GM19240 (cell line): ENCODE data around the gene ARL6IP1.
A peak's percentile ranks its signal among the peaks of the same experiment; 100 is the strongest.
"Not testable (repeated sequence)": the region's sequence is repeated elsewhere in the genome, so short reads cannot be mapped to it uniquely, and the experiment has no call there.

Experiments used
- DNase-seq: peaks from one replicate; pipeline ENCODE4 v3.0.0; 2011; ENCODE audit warnings: low spot score; ENCODE audit not compliant: insufficient read length

The ARL6IP1 gene

DNA sequence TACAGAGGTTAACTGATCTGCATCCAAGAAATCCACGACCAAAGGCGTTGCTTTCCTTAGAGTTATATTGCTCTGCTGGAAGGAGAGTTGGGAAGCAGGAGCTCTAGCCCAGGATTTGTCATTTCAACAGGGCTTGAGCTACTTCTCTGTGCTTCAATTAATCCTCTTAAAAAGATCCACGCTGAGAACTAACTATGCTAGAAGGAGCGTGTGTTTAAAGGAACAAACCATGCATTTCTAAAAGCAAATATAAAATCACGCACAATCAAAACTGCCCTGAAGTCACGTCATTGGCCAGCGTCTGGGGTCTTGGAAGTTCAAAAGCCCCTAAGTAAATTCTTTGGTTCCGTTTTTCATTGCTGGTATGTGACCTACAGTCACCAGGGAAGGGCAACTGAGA, 1.1 kb downstream of the ARL6IP1 start:
- DNase-seq: no peak

DNA sequence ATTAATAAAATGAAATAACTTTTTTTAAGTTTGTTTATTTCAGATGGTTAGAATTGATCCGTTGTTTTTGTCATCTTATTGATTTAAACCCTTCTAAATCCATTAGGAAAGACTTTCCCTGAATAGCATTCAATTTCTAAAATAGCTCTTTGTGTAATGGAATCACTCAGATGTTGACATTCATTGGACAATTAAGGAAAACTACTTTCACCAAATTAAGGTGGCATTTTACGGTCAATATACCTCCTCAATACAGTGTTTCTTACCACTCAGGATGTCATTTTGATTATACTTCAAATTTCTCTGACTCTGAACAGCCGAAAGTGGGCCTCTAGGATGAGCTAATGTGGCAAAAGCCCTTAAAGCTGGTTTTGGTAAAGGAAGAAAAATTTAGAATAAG, 1.8 kb downstream of the ARL6IP1 start:
- DNase-seq: no peak

DNA sequence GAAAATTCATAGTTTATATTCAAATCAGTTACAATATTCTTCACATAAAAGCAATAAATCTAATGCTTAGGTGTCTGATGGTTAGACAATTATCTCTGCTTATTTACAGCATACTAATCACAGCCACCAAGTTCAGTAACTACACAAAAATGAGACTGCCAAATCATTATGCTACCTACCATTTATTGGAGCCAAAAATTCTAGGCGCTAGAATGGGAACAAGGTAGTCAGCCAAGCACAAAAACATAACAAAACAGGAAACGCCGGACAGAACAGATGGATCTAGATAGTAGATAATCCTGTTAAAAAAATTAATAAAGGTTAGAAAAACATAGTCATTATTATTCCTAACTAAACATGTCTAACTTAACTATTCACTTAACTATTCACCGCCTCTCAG, 3.6 kb downstream of the ARL6IP1 start:
- DNase-seq: no peak

DNA sequence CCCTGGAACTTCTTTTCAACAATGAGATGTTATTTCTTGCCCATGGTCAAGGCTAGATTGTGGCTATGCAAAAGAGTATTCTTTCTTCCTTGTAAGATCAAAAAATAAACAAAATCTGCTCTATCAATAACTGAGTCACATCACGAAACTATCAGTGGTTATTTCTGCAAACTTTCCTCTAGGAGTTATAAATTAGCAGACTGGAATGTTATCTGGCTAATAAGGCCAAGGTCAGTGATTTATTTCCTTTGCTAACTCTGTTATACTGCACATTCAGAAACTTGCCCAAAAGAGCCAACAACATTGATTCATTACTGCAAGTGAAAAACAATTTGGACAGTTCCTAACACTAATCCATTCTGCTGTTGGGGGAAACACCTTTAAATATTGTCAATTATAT, 5.0 kb downstream of the ARL6IP1 start:
- no peak for DNase-seq

DNA sequence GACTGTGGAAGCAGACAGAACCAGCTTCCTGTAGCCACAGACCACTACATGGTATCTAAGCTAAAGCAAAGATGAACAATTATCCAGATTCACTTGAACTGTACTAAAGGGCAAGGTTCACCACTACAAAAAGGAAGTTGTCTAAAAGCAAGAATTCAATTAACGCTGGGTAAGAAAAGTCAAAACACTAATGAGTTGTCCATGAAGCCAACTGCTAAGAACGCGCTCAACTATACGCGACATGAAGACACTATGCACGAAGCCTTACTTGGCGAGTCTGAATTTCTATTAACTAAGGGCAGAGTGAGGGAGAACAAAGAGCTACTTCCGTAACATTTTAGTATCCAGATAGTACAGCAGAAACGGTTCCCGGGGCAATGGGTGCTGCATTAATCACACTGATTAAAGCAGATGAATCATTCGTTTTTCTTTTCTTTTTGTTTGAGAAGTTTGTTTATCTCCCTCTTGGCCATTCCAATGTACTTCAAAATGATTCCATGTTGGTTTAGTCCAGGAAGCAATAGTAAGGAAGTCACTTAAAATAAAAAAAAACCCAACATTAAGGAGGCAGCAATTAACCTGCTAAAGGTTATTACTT, 8.4 kb downstream of the ARL6IP1 start:
- DNase-seq: no peak

DNA sequence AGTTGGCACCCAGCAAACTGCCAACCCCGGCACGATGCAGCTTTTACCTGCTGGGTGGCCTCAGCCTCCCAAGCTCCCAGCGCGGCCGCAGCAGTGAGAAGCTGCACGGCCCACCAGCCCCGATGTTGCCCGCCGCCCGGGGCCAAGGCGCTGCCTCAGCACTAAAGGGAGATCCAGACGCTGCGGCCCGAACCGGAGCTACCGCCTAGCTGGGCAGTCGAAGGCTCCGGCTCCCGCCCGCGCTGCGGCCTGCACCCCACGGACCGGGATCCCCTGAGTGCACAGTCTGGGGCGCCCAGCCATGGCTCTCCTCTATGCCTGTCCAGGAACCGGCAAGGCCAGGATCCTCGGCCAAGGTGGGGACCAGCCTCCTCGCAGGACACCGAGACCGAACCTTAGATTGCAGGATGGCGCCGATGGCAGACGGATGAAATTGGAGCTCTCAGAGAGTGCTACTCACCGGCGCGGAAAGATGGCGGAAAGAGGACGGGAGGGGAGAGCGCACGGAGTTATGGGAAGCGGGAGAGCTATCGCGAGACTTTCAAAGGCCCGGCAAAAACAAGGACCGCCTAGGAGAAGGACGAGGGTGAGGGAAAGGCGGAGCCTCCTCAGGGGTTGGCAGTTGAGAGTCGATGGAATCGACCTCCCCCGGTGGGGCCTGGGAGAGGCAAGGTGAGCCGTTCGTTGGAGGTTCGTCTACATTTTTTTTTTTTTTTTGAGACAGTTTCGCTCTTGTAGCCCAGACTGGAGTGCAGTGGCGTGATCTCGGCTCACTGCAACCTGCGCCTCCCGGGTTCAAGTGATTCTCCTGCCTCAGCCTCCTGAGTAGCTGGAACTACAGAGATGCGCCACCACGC, 11.3 kb downstream of the ARL6IP1 start, which contains the start of gene RPS15A:
TSS of gene RPS15A (minus strand) at position 485 of the 857 bp plus-strand sequence. CDS start 1,221 bp downstream, outside the sequence.
- DNase-seq: peak; percentile 69

DNA sequence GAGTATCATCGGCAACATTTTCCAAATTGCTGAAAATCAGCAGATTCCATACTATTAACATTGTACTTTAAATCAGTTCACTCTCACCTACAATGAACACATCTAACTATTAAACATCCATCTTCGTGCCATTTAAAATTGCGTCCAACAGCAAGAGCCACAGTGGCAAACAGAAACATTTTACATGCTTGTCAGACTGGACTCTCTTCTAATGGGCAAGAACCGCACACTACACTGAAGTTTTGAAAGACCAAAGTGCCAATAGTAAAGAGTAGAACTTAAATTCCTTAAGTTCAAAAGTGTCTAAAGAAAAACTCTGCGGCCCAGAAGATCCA, 11.9 kb downstream of the ARL6IP1 start:
- DNase-seq: no peak

DNA sequence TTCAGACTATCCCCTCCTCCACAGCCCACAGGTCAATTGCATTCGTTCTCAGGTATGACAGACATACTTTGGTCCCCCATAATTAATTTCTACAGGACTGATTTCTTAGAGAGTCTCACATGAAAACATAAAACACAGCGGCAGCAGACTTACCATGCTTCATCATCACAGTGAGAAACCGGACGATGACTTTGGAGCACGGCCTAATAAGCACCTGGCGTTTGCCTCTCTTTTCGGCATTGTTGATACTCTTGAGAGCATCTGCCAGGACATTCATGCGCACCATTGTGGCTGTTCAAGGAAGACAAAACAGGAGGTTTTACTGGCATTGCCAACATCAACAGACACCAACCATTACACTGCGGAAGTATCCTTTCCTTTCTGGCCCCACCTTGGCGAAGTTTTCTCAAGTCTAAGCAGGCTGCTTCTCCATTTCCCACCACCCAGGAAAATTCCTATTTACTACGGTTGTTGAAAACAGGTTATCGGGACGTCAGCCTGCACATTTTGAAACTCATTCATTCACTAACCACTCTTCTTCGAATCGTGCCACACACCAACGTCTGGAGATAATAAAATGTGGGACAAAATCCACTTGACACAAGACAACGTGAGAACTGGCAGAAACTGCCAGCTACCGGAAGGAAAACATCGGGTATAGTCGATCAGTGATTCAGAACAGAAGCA, 12.4 kb downstream of the ARL6IP1 start:
- DNase-seq: no peak

DNA sequence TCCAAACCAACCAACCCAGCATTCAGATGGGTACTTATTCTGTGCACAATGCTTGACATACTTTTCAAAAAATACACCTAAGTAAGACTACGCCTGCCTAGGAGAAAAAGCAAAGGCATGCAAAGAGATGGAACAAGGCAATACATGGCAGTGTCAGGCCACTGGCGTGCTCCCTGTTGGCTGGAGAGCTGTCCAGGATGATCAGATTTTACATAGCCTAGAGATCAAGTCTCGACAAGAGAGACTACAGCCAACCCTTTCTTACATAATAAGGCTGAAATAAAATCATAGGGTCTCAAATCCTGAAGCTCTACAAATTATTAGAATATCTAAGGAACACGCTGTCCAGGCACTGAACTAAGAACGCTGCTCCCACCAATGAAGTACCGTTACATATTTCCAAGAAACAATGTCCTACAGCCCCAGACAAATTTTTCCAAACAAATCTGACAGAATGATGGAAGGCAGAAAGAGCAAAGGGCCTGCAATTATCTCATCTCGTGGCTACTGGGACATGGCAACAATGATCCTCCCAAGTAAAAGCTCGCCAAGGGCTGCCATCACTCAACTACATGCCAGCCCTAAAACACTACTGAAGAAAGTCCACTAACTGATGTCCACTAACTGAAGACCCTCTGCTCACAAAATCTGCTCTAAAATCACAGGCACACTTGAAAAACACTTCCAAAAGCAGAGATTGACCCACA, 16.3 kb downstream of the ARL6IP1 start:
- DNase-seq: no peak

DNA sequence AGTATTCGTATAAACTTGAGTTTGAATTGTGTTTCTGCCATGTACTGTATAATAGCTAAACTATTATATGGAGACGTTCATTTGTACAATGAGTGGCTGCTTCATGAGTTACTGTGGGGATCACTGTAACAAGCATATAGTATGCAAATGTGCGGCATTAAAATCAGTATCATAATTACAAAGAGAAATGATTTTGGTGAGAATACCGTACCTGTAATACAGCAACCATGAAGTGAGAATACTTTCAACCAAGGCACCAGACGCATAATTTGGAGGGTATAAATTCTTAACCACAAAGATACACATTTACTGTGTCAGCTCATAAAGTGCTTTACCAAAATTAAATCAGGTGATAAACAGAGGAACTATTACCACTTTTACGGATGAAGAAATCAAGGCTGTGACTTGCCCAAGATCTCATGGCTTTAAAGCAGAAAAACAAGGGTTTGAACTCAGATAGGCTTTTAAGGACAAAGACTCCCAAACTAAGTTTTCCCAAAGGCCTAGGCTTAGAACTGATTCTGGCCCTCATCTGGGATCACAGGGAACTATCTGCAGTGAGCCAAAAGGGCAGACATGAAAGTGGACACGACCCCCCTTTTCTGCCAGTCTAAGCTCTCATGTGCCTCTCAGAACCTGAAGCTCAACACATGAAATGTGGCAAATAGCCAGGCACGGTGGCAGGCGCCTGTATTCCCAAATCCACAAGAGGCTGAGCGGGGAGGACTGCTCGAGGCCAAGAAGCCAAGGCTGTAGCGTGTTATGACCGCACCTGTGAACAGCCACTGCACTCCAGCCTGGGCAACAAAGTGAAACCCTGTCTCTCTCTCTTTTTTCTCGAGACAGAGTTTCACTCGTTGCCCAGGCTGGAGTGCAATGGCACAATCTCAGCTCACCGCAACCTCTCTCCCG, 17.7 kb downstream of the ARL6IP1 start:
- no peak for DNase-seq

DNA sequence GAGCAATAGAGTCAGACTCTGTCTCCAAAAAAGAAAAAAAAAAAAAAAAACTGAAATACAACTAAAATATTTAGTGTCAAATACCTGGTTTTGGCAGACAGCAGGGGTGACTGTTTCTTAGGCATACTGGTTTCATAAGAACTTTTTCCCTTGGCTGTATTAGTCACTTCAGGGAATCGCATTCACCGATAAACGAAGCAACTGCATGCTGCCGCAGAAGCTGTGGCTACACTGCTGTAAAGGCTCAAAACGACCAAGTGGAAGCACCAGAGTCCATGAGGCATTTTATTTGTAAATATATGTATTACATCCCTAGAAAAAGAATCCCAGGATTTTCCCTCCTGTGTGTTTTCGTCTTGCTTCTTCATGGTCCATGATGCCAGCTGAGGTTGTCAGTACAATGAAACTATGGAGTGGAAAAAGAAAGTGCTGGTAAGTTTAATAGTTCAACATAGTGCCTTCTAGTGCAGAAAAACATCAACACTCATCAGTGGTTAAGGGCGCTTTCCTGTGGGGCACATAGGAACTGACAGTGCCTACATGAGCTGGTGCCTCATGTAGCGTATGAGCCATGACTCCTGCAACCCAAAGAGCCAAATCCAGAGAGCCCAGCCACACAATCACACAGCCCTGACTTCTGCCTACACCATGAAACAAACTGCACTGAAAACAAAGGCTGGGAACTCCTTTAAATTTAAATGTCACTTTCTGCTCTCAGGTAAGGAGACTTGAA, 18.5 kb downstream of the ARL6IP1 start:
- no peak for DNase-seq

DNA sequence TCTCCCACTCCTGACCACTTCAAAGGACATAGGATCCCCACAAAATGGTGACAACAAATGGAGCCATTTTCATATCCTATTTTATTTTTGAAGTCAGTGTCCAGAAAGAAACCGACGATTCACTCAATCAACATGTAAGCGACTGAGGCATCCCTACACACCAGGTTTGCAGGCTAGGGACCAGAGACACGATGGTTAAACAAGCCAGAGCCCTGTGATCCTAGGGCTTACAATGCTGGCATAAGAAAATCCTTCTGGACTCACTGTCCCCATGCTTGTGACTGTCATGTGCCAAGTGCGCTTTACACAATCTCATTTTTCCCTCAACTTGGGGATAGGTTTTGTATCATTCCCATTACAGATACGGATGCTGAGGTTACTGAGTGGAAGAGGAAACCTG, 20.1 kb downstream of the ARL6IP1 start:
- not testable (repeated sequence) for DNase-seq

DNA sequence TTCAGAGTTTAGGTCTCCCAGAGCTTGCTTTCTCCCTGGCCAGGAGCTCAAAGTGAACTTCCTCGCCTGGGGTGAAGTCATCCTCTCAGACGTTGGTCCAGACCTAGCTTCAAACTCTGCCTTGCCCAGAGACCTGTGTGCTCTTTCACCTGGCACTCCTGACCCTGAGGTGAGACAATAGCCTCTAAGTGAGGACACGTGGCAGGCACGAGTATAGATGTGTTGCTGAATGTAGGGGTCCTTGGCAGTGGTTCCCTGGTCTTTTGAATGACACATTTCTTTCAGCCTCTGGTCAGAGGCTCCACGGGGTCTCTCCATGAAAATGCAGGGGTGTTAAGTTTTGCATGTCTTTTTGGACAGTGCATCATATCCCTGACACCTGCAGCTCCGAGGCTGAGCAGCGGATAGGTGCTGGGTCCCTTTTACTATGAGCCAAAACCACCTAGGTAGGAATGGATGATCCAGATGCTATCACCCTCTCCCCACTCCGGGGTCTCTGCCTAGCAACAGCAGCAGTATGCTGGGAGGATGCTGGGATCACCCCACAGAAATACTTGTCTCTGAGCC, 20.8 kb downstream of the ARL6IP1 start:
- not testable (repeated sequence) for DNase-seq

DNA sequence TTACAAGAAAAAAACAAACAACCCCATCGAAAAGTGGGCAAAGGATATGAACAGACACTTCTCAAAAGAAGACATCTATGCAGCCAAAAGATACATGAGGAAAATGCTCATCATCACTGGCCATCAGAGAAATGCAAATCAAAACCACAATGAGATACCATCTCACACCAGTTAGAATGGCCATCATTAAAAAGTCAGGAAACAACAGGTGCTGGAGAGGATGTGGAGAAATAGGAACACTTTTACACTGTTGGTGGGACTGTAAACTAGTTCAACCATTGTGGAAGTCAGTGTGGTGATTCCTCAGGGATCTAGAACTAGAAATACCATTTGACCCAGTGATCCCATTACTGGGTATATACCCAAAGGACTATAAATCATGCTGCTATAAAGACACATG, 23.7 kb downstream of the ARL6IP1 start:
- DNase-seq: not testable (repeated sequence)

DNA sequence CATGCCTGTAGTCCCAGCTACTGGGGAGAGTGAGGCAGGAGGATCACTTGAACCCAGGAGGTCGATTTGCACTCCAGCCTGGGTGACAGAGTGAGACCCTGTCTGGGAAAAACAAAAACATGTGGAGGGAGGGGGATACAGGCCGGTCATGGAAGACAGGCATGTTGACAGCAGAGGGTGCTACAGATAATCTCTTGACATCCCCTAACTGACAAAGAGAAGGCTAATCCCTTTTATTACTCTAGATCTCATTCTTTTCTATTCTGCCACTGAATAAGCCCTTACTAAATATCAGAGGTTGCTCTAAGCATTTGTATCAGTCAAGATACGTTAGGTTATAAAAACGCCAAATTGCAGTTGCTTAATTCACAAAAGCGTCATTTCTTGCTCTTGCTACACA, 25.0 kb downstream of the ARL6IP1 start:
- DNase-seq: not testable (repeated sequence)

DNA sequence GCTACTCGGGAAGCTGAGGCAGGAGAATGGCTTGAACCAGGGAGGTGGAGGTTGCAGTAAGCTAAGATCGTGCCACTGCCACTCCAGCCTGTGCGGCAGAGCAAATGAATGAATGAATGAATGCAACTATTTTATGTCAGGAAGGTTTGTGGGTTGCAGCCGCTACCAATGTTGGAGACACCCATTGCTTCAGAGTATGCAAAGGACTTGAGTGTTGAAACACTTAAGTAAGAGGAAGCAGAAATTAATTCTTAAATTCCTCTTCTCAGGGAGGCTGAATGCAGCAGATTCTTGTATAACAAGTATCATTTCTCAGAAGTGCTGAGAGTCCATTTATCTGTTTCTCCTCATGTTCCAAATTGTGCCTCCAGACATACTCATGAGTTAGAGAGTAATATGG, 26.7 kb downstream of the ARL6IP1 start:
- DNase-seq: not testable (repeated sequence)

DNA sequence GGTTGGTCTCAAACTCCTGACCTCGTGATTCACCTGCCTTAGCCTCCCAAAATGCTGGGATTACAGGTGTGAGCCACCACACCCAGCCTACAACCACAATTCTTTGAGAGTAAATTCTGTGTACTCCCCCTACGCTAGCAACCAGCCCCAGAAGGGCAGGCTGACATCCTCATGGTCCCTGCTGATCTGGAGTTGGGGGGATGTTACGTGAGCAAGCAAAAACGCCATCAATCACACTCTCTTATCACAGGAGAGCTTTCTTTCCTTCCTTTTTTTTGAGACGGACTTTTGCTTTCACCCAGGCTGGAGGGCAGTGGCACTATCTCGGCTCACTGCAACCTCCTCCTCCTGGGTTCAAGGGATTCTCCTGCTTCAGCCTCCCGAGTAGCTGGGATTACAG, 29.2 kb downstream of the ARL6IP1 start:
- not testable (repeated sequence) for DNase-seq

DNA sequence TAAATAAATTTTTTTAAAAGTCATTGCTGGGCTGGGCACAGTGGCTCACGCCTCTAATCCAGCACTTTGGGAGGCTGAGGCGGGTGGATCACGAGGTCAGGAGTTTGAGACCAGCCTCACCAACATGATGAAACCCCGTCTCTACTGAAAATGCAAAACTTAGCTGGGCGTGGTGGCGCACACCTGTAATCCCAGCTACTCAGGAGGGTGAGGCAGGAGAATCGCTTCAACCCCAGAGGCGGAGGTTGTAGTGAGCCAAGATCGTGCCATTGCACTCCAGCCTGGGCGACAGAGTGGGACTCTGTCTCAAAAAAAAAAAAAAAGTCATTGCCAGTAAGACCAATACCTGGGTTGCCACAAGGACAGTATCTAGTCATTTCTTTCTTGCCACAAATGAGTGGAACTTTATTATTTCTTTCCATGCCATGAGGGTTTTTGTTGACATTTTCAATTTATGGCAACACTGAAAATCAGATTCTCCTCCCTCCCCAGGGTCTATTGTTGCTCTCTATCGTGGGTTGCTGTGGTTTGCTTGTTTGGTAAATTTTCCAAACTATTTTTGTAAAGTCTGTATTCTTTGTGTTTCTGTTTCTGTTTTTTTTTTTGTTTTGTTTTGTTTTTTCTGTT, 30.9 kb downstream of the ARL6IP1 start:
- DNase-seq: not testable (repeated sequence)

DNA sequence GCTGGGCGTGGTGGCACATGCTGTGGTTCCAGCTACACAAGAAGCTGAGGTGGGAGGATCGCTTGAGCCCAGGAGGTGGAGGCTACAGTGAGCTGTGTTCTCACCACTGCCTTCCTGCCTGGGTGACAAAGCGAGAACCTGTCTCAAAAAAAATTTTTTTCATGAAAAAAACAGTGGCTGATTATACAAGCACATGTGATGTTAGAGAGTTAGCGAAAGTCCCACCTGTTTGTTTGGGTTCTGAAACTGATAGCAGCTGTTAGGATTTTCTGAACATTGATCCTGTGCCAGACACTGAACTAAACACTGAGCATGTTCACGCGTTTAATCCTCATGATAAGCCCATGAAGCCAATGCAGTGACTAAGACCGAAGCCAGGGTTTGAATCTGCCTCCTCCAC, 34.1 kb downstream of the ARL6IP1 start:
- DNase-seq: not testable (repeated sequence)
